IMR-90 (cell line): ENCODE results near the gene PDILT. TPM values are rescaled to one million over a fixed set of nuclear protein-coding genes. Genes with fewer than 3 reads are reported as not detected.

Experiments
- ATAC-seq: fragments of 200-7000 bp; cut with Tn5 transposase; 2 replicates; pipeline ENCODE4 v1.9.1; 2020; ENCODE audit warnings: low read depth, mild to moderate bottlenecking, moderate library complexity
- BruUV-seq: library from RNA; stranded (reverse); fragments of 400-500 nt; replicated peaks from 2 replicates; lab custom pipeline; 2021; lab: Mats Ljungman, UMichigan
- CTCF ChIA-PET: fragments of 300-600 bp; formaldehyde crosslinking; extraction: SDS; loops from one replicate; lab custom pipeline; 2021; ENCODE audit warnings: antibody characterized with exemption; lab: Yijun Ruan, JAX
- POLR2A ChIA-PET: fragments of 300-600 bp; sonication (Branson Sonifier 250); formaldehyde crosslinking; loops from one replicate; lab custom pipeline; 2022; ENCODE audit warnings: antibody characterized with exemption; ENCODE audit not compliant: unreplicated experiment; lab: Charles Lee
- DNase-seq: peaks from one replicate; pipeline ENCODE4 v3.0.0; 2013
- H2AFZ ChIP-seq: replicated peaks from 2 replicates; pipeline ENCODE3; 2013; ENCODE audit warnings: low read length, mild to moderate bottlenecking; ENCODE audit not compliant: poor library complexity
- H2AK5ac ChIP-seq: 2 replicates; pipeline ENCODE4 v1.6.1; 2013; ENCODE audit warnings: low read depth, low read length, inconsistent platforms
- H2AK9ac ChIP-seq: replicated peaks from 2 replicates; pipeline ENCODE3; 2013; ENCODE audit warnings: mild to moderate bottlenecking, low read depth, low read length, moderate library complexity; ENCODE audit not compliant: poor library complexity
- H2BK120ac ChIP-seq: 2 replicates; pipeline ENCODE4 v1.6.1; 2013; ENCODE audit warnings: low read depth, low read length, inconsistent platforms
- H2BK15ac ChIP-seq: 3 replicates; pipeline ENCODE4 v1.6.1; 2013; ENCODE audit warnings: low read depth, low read length, inconsistent platforms
- H2BK20ac ChIP-seq: 2 replicates; pipeline ENCODE4 v1.6.1; 2013; ENCODE audit warnings: low read depth, mild to moderate bottlenecking, inconsistent platforms, low read length, moderate library complexity
- H2BK5ac ChIP-seq: 2 replicates; pipeline ENCODE4 v1.6.1; 2013; ENCODE audit warnings: mild to moderate bottlenecking, low read depth, low read length, inconsistent platforms; ENCODE audit not compliant: poor library complexity, severe bottlenecking
- H3K14ac ChIP-seq: replicated peaks from 2 replicates; pipeline ENCODE4 v1.6.1; 2013; ENCODE audit warnings: low read depth, low read length, inconsistent platforms
- H3K18ac ChIP-seq: 2 replicates; pipeline ENCODE4 v1.6.1; 2013; ENCODE audit warnings: low read depth, low read length, control low read depth
- H3K23ac ChIP-seq: 2 replicates; pipeline ENCODE4 v1.6.1; 2013; ENCODE audit warnings: low read depth, low read length, inconsistent platforms
- H3K27ac ChIP-seq: 2 replicates; pipeline ENCODE4 v1.5.1; 2013; ENCODE audit warnings: mild to moderate bottlenecking, control low read depth, low read length; ENCODE audit not compliant: insufficient read depth
- H3K27me3 ChIP-seq: 2 replicates; pipeline ENCODE4 v1.6.1; 2013; ENCODE audit warnings: low read length; ENCODE audit not compliant: control insufficient read depth, insufficient read depth
- H3K36me3 ChIP-seq: 2 replicates; pipeline ENCODE4 v1.6.1; 2013; ENCODE audit warnings: low read length, mixed read lengths; ENCODE audit not compliant: control insufficient read depth, insufficient read depth
- H3K4ac ChIP-seq: 2 replicates; pipeline ENCODE4 v1.6.1; 2013; ENCODE audit warnings: low read depth, low read length, inconsistent platforms
- H3K4me1 ChIP-seq: 2 replicates; pipeline ENCODE4 v1.6.1; 2013; ENCODE audit warnings: low read length, mixed read lengths; ENCODE audit not compliant: control insufficient read depth, insufficient read depth
- H3K4me2 ChIP-seq: 2 replicates; pipeline ENCODE4 v1.6.1; 2013; ENCODE audit warnings: low read depth, mild to moderate bottlenecking, control low read depth, low read length, moderate library complexity
- H3K4me3 ChIP-seq: 2 replicates; pipeline ENCODE4 v1.5.1; 2013; ENCODE audit warnings: low read depth, mild to moderate bottlenecking, control low read depth, low read length, moderate library complexity; ENCODE audit not compliant: insufficient read depth
- H3K56ac ChIP-seq: 2 replicates; pipeline ENCODE4 v1.6.1; 2013; ENCODE audit warnings: low read length, inconsistent platforms; ENCODE audit not compliant: insufficient read depth; ENCODE audit errors: extremely low read depth
- H3K79me1 ChIP-seq, 2 experiments: 2 replicates each; pipeline ENCODE4 v1.6.1; 2013; ENCODE audit warnings: low read length in 2 of 2, inconsistent platforms in 1 of 2, low read depth in 1 of 2
- H3K9ac ChIP-seq: 2 replicates; pipeline ENCODE4 v1.6.1; 2013; ENCODE audit warnings: low read depth, low read length, control low read depth
- H3K9me1 ChIP-seq: 2 replicates; pipeline ENCODE4 v1.6.1; 2013; ENCODE audit warnings: low read length, inconsistent platforms; ENCODE audit not compliant: insufficient read depth
- H3K9me3 ChIP-seq: 2 replicates; pipeline ENCODE4 v1.6.1; 2013; ENCODE audit warnings: low read length; ENCODE audit not compliant: control insufficient read depth, insufficient read depth
- H4K20me1 ChIP-seq: 2 replicates; pipeline ENCODE4 v1.6.1; 2013; ENCODE audit warnings: low read length, inconsistent platforms; ENCODE audit not compliant: insufficient read depth
- H4K5ac ChIP-seq: 2 replicates; pipeline ENCODE4 v1.6.1; 2013; ENCODE audit warnings: mild to moderate bottlenecking, low read depth, low read length, control low read depth
- H4K8ac ChIP-seq, 2 experiments: 2 replicates each; pipeline ENCODE4 v1.6.1; 2013; ENCODE audit warnings: low read depth in 2 of 2, low read length in 2 of 2, control low read depth in 1 of 2, inconsistent platforms in 1 of 2
- H4K91ac ChIP-seq: 2 replicates; pipeline ENCODE4 v1.6.1; 2013; ENCODE audit warnings: low read depth, low read length, inconsistent platforms; ENCODE audit not compliant: insufficient read depth
- BHLHE40 ChIP-seq: fragments of 150-350 bp; IDR thresholded peaks from 2 replicates; pipeline ENCODE4 v1.6.1; 2016; ENCODE audit warnings: mild to moderate bottlenecking, low read depth, low read length
- CHD1 ChIP-seq: IDR thresholded peaks from 2 replicates; pipeline ENCODE4 v1.6.1; 2012; ENCODE audit warnings: low read depth, low read length, improper control_type of control experiment
- ELK1 ChIP-seq: fragments of 150-350 bp; IDR thresholded peaks from 2 replicates; pipeline ENCODE4 v1.6.1; 2016; ENCODE audit warnings: low read depth, mild to moderate bottlenecking, low read length, moderate library complexity, borderline replicate concordance
- MAFK ChIP-seq: IDR thresholded peaks from 2 replicates; pipeline ENCODE4 v1.6.1; 2012; ENCODE audit warnings: low read depth, low read length, improper control_type of control experiment
- dilution Hi-C: fragments of 300-500 bp; cut with HindIII; formaldehyde crosslinking; loops from one replicate; pipeline ENCODE4 v1.14.3; 2018; ENCODE audit warnings: low sequenced_read_pairs; ENCODE audit not compliant: unreplicated experiment
- in situ Hi-C: fragments of 300-500 bp; cut with MboI; formaldehyde crosslinking; loops from 3 replicates; pipeline ENCODE4 v1.14.3; 2019; ENCODE audit warnings: low sequenced_read_pairs, inconsistent platforms, mixed read lengths
- intact Hi-C: fragments of 100-400 bp; cut with micrococcal nuclease; formaldehyde crosslinking; loops from 2 replicates; pipeline ENCODE4 v1.10.0; 2022
- polyA plus RNA-seq, 3 experiments: library from polyadenylated mRNA; depleted of rRNA; stranded (reverse); fragments of >200 nt; gene quantifications; 2 replicates each; pipeline ENCODE4 v1.2.3, GENCODE V29; 2012; ENCODE audit warnings: low replicate concordance in 1 of 3
- total RNA-seq: library from RNA; depleted of rRNA; stranded (reverse); fragments of >200 nt; gene quantifications from 2 replicates; pipeline ENCODE4 v1.2.3, GENCODE V29; 2012

PDILT gene
- total and polyA plus RNA-seq, 2 of the 4 experiments (the other 2 are of a cell fraction) = not detected

- H3K79me1 ChIP-seq = no peaks in the 10 kb centered on the region
Observed at GRCh38 chr16:20320592-20320991, 83.9 kb downstream of the PDILT start.

More at GRCh38 chr16:20320592-20320991, 83.9 kb downstream of the PDILT start:
- Histone ChIP-seq H3K9me1 (no peaks in the 10 kb centered on the region), H3K4me2 (no peak overlapping the region), H3K4me1 (no peaks in the 10 kb centered on the region), H3K23ac (no peak overlapping the region), H2AK9ac (no peak overlapping the region), H3K27ac (no peak overlapping the region), H4K20me1 (no peaks in the 10 kb centered on the region), H2AK5ac (no peak overlapping the region), H2BK15ac (no peak overlapping the region), H2BK20ac (no peak overlapping the region), H3K9ac (no peak overlapping the region), H4K8ac (no peak overlapping the region), H3K9me3 (peaks cover 16% of the 10 kb centered on the region), H2AFZ (no peak overlapping the region), H3K4ac (no peak overlapping the region), H3K4me3 (no peak overlapping the region), H3K36me3 (no peaks in the 10 kb centered on the region), H3K18ac (no peak overlapping the region), H4K91ac (no peak overlapping the region), H4K5ac (no peak overlapping the region), H3K14ac (no peak overlapping the region), H3K27me3 (no peaks in the 10 kb centered on the region), H3K56ac (no peak overlapping the region), H2BK120ac (no peak overlapping the region), H2BK5ac (no peak overlapping the region)
- ChIA-PET POLR2A (no interaction called here), CTCF (no interaction called here)
- in situ Hi-C loops (no loop called here), intact Hi-C loops (no loop called here), dilution Hi-C loops (no loop called here)
- DNase-seq = no peak
- no TSS peak for BruUV-seq
- no peak for TF ChIP-seq BHLHE40
- no peak for TF ChIP-seq CHD1
- TF ChIP-seq MAFK = peak; percentile 7; the same call in 1 of the 2 replicates
- no peak for TF ChIP-seq ELK1
- no peak for ATAC-seq
